H1 (cell line): ENCODE measurements around the gene PHRF1. TPM values are rescaled to one million over a fixed set of nuclear protein-coding genes. Genes with fewer than 3 reads are reported as not detected.
A peak's percentile ranks its signal among the peaks of the same experiment; 100 is the strongest.

Experiments used
- CTCF ChIA-PET: fragments of 300-600 bp; sonication (Branson Sonifier 250); formaldehyde crosslinking; loops from one replicate; lab custom pipeline; 2021; ENCODE audit not compliant: partially characterized antibody; lab: Charles Lee
- POLR2A ChIA-PET: fragments of 300-600 bp; sonication (Branson Sonifier 250); formaldehyde crosslinking; loops from one replicate; lab custom pipeline; 2021; ENCODE audit warnings: inconsistent platforms; ENCODE audit not compliant: partially characterized antibody; lab: Charles Lee
- DNase-seq, 2 experiments: peaks; one replicate each; pipeline versions ENCODE4 v3.0.0 to v3.0.0-alpha.2; 2010 to 2022; ENCODE audit warnings: low spot score in 2 of 2, low read depth in 1 of 2, mixed read lengths in 1 of 2
- FAIRE-seq: peaks from 2 replicates; lab custom pipeline; 2011; peaks lifted over from hg19 to GRCh38; lab: Jason Lieb, UNC
- H2AFZ ChIP-seq: 2 replicates; pipeline ENCODE4 v1.8.1; 2012; ENCODE audit warnings: low read length, inconsistent platforms
- H2AK5ac ChIP-seq: 2 replicates; pipeline ENCODE4 v1.6.1; 2013; ENCODE audit warnings: low read depth, low read length
- H2BK120ac ChIP-seq: replicated peaks from 2 replicates; pipeline ENCODE3; 2013; ENCODE audit warnings: low read depth, low read length, inconsistent platforms
- H2BK12ac ChIP-seq: 2 replicates; pipeline ENCODE4 v1.6.1; 2013; ENCODE audit warnings: low read depth, low read length
- H2BK15ac ChIP-seq: 2 replicates; pipeline ENCODE4 v1.6.1; 2013; ENCODE audit warnings: low read length
- H2BK20ac ChIP-seq: 2 replicates; pipeline ENCODE4 v1.6.1; 2013; ENCODE audit warnings: low read length
- H2BK5ac ChIP-seq: 2 replicates; pipeline ENCODE4 v1.6.1; 2013; ENCODE audit warnings: low read depth, low read length
- H3K14ac ChIP-seq: 2 replicates; pipeline ENCODE4 v1.6.1; 2013; ENCODE audit warnings: inconsistent platforms; ENCODE audit not compliant: insufficient read length
- H3K18ac ChIP-seq: 2 replicates; pipeline ENCODE4 v1.6.1; 2013; ENCODE audit warnings: low read length; ENCODE audit errors: extremely low read depth
- H3K23ac ChIP-seq: 2 replicates; pipeline ENCODE4 v1.6.1; 2013; ENCODE audit warnings: inconsistent platforms; ENCODE audit not compliant: insufficient read length
- H3K23me2 ChIP-seq: 2 replicates; pipeline ENCODE4 v1.6.1; 2013; ENCODE audit warnings: low read depth, low read length
- H3K27ac ChIP-seq: 2 replicates; pipeline ENCODE4 v1.6.1; 2011; ENCODE audit warnings: low read depth, low read length, inconsistent platforms
- H3K27me3 ChIP-seq, 4 experiments: replicated peaks in 1 of 4; 1 replicate in 1 of 4; 2 replicates in 3 of 4; pipeline versions ENCODE4 v1.6.1 to v1.8.1; 2011 to 2013; ENCODE audit warnings: low read length in 3 of 4, mild to moderate bottlenecking in 3 of 4, inconsistent platforms in 2 of 4, mixed read lengths in 2 of 4, moderate library complexity in 1 of 4; ENCODE audit not compliant: control insufficient read depth in 3 of 4, insufficient read depth in 3 of 4; ENCODE audit errors: extremely low read depth in 1 of 4
- H3K36me3 ChIP-seq, 4 experiments: 2 replicates each; pipeline versions ENCODE4 v1.6.1 to v1.8.1; 2011 to 2013; ENCODE audit warnings: mild to moderate bottlenecking in 4 of 4, low read length in 3 of 4, moderate library complexity in 2 of 4, control low read depth in 1 of 4, inconsistent platforms in 1 of 4; ENCODE audit not compliant: insufficient read depth in 4 of 4, control insufficient read depth in 2 of 4
- H3K4ac ChIP-seq: replicated peaks from 2 replicates; pipeline ENCODE3; 2013; ENCODE audit warnings: low read length, low read depth, mixed read lengths, inconsistent platforms; ENCODE audit not compliant: insufficient read length
- H3K4me1 ChIP-seq, 4 experiments: replicated peaks in 1 of 4; 1 replicate in 1 of 4; 2 replicates in 3 of 4; pipeline versions ENCODE4 v1.6.1 to v1.8.1; 2011 to 2013; ENCODE audit warnings: low read length in 3 of 4, inconsistent platforms in 2 of 4, mixed read lengths in 1 of 4; ENCODE audit not compliant: insufficient read depth in 4 of 4, control insufficient read depth in 3 of 4
- H3K4me2 ChIP-seq, 2 experiments: 2 replicates each; pipeline versions ENCODE4 v1.6.1 to v1.8.1; 2011 to 2013; ENCODE audit warnings: low read depth in 2 of 2, low read length in 2 of 2, control low read depth in 1 of 2, inconsistent platforms in 1 of 2, mild to moderate bottlenecking in 1 of 2; ENCODE audit not compliant: insufficient read depth in 1 of 2
- H3K4me3 ChIP-seq, 4 experiments: fragments of 200-600, 300-600 bp in 1 of 4; sonication (generic), shearing (Covaris generic), sonication (Bioruptor Twin) in 1 of 4; 2 replicates each; pipeline versions ENCODE4 v1.5.1 to v1.8.1; 2011 to 2016; ENCODE audit warnings: low read length in 4 of 4, low read depth in 3 of 4, control low read depth in 2 of 4, inconsistent platforms in 2 of 4, mild to moderate bottlenecking in 2 of 4, mixed read lengths in 1 of 4, moderate library complexity in 1 of 4; ENCODE audit not compliant: insufficient read depth in 2 of 4; ENCODE audit errors: extremely low read depth in 1 of 4
- H3K56ac ChIP-seq: replicated peaks from 2 replicates; pipeline ENCODE3; 2013; ENCODE audit warnings: low read depth, mild to moderate bottlenecking, mixed read lengths, low read length, inconsistent platforms; ENCODE audit not compliant: insufficient read length
- H3K79me1 ChIP-seq: 2 replicates; pipeline ENCODE4 v1.6.1; 2013; ENCODE audit warnings: low read depth, low read length, control low read depth
- H3K79me2 ChIP-seq, 2 experiments: 2 replicates each; pipeline versions ENCODE4 v1.6.1 to v1.8.1; 2012 to 2013; ENCODE audit warnings: low read length in 2 of 2, mild to moderate bottlenecking in 2 of 2, inconsistent platforms in 1 of 2; ENCODE audit not compliant: insufficient read depth in 2 of 2, control insufficient read depth in 1 of 2
- H3K9ac ChIP-seq, 4 experiments: replicated peaks in 1 of 4; 1 replicate in 1 of 4; 2 replicates in 3 of 4; pipeline versions ENCODE4 v1.6.1 to v1.8.1; 2011 to 2013; ENCODE audit warnings: low read depth in 3 of 4, low read length in 3 of 4, control low read depth in 2 of 4, mild to moderate bottlenecking in 2 of 4, moderate library complexity in 2 of 4, inconsistent platforms in 1 of 4; ENCODE audit errors: extremely low read depth in 1 of 4
- H3K9me3 ChIP-seq, 2 experiments: 2 replicates each; pipeline versions ENCODE4 v1.6.1 to v1.8.1; 2012 to 2013; ENCODE audit warnings: mild to moderate bottlenecking in 2 of 2, moderate library complexity in 2 of 2, control low read depth in 1 of 2, inconsistent platforms in 1 of 2, low read depth in 1 of 2, low read length in 1 of 2, mixed read lengths in 1 of 2; ENCODE audit not compliant: insufficient read depth in 2 of 2
- H4K20me1 ChIP-seq, 2 experiments: replicated peaks in 1 of 2; 2 replicates each; pipeline versions ENCODE3 to v1.8.1; 2011 to 2013; ENCODE audit warnings: inconsistent platforms in 2 of 2, low read length in 2 of 2, mild to moderate bottlenecking in 1 of 2; ENCODE audit not compliant: insufficient read depth in 2 of 2, control insufficient read depth in 1 of 2
- H4K5ac ChIP-seq: 2 replicates; pipeline ENCODE4 v1.6.1; 2013; ENCODE audit warnings: low read length, low read depth, mixed read lengths, inconsistent platforms; ENCODE audit not compliant: insufficient read length
- H4K8ac ChIP-seq: 2 replicates; pipeline ENCODE4 v1.8.0; 2013; ENCODE audit warnings: mild to moderate bottlenecking, moderate library complexity, low read length, inconsistent platforms; ENCODE audit not compliant: insufficient read depth; ENCODE audit errors: extremely low read depth
- H4K91ac ChIP-seq: replicated peaks from 2 replicates; pipeline ENCODE3; 2013; ENCODE audit warnings: low read length, mixed read lengths, inconsistent platforms; ENCODE audit not compliant: insufficient read length
- CBX5 ChIP-seq: fragments of 300-800, 300-1000 bp; sonication (generic); IDR thresholded peaks from 2 replicates; pipeline ENCODE4 v1.7.1; 2016; ENCODE audit warnings: antibody characterized with exemption, low read length, low read depth
- CHD1 ChIP-seq: IDR thresholded peaks from 2 replicates; pipeline ENCODE4 v1.6.1; 2012; ENCODE audit warnings: low read depth, low read length, improper control_type of control experiment
- FOSL1 ChIP-seq: IDR thresholded peaks from 2 replicates; pipeline ENCODE4 v1.6.1; 2011; ENCODE audit warnings: mild to moderate bottlenecking, low read depth, low read length, moderate library complexity; ENCODE audit not compliant: insufficient read depth
- GTF2F1 ChIP-seq: IDR thresholded peaks from 2 replicates; pipeline ENCODE4 v1.6.1; 2012; ENCODE audit warnings: low read depth, low read length, improper control_type of control experiment, borderline replicate concordance
- HDAC6 ChIP-seq: IDR thresholded peaks from one replicate; pipeline ENCODE4 v1.7.1; 2012; ENCODE audit warnings: low read depth, mild to moderate bottlenecking, inconsistent platforms, low read length, moderate library complexity
- JUN ChIP-seq: IDR thresholded peaks from 2 replicates; pipeline ENCODE4 v1.6.1; 2011; ENCODE audit warnings: low read depth, mild to moderate bottlenecking, improper control_type of control experiment, low read length
- MAFK ChIP-seq: IDR thresholded peaks from 2 replicates; pipeline ENCODE4 v1.6.1; 2012; ENCODE audit warnings: low read depth, mild to moderate bottlenecking, improper control_type of control experiment, low read length
- NANOG ChIP-seq: IDR thresholded peaks from 2 replicates; pipeline ENCODE4 v1.6.1; 2011; ENCODE audit warnings: low read length, low read depth, mild to moderate bottlenecking, inconsistent platforms; ENCODE audit not compliant: insufficient read depth, poor library complexity, severe bottlenecking
- PHF8 ChIP-seq: fragments of 200-600 bp; sonication (generic); conservative IDR thresholded peaks from 2 replicates; pipeline ENCODE4 v1.7.1; 2012; ENCODE audit warnings: low read depth, mild to moderate bottlenecking, inconsistent platforms, low read length, moderate library complexity
- POLR2AphosphoS5 ChIP-seq: IDR thresholded peaks from 2 replicates; pipeline ENCODE4 v1.6.1; 2011; ENCODE audit warnings: low read depth, low read length
- POU5F1 ChIP-seq: IDR thresholded peaks from 2 replicates; pipeline ENCODE4 v1.6.1; 2011; ENCODE audit warnings: low read depth, mild to moderate bottlenecking, low read length, moderate library complexity
- SP2 ChIP-seq: IDR thresholded peaks from 2 replicates; pipeline ENCODE4 v1.6.1; 2012; ENCODE audit warnings: mild to moderate bottlenecking, low read length, inconsistent platforms
- WGBS, 2 experiments: shearing (Covaris generic) in 1 of 2; methylation state at CpG; one replicate each; pipeline versions ENCODE4 v1.1.6 to v1.1.7; 2013 to 2015; ENCODE audit warnings: low lambda C conversion rate in 2 of 2, mixed read lengths in 2 of 2, inconsistent platforms in 1 of 2, low coverage in 1 of 2, missing lambda C conversion rate in 1 of 2; ENCODE audit not compliant: insufficient replicate concordance in 2 of 2, insufficient coverage in 1 of 2, insufficient read length in 1 of 2; ENCODE audit errors: extremely low coverage in 1 of 2, missing lambda C conversion rate in 1 of 2; 5-methylcytosine and 5-hydroxymethylcytosine counted together
- polyA plus RNA-seq, 7 experiments: library from polyadenylated mRNA; depleted of rRNA in 3 of 7; stranded (reverse) in 5 of 7; unstranded in 2 of 7; fragments of >200 nt in 5 of 7; fragments of 200-250 nt in 2 of 7; gene quantifications; 1 replicate in 5 of 7; 2 replicates in 1 of 7; 4 replicates in 1 of 7; pipeline versions ENCODE4 v1.2.1 to v1.2.3, GENCODE V29; 2011 to 2013; ENCODE audit warnings: missing spikeins in 2 of 7, mixed read lengths in 2 of 7
- total RNA-seq: library from RNA; stranded (reverse); fragmentation: NEBNext Ultra II Directional; extraction: Animal tissue kit (Norgen Biotek cat#: 25700); gene quantifications from 2 replicates; pipeline ENCODE4 v1.2.1, GENCODE V29; 2021

Gene PHRF1
- total and polyA plus RNA-seq, 2 of the 8 experiments (the other 6 are each of a cell fraction or from before 2014, with no cell fraction given), result 13.4 to 37.3 TPM

DNA sequence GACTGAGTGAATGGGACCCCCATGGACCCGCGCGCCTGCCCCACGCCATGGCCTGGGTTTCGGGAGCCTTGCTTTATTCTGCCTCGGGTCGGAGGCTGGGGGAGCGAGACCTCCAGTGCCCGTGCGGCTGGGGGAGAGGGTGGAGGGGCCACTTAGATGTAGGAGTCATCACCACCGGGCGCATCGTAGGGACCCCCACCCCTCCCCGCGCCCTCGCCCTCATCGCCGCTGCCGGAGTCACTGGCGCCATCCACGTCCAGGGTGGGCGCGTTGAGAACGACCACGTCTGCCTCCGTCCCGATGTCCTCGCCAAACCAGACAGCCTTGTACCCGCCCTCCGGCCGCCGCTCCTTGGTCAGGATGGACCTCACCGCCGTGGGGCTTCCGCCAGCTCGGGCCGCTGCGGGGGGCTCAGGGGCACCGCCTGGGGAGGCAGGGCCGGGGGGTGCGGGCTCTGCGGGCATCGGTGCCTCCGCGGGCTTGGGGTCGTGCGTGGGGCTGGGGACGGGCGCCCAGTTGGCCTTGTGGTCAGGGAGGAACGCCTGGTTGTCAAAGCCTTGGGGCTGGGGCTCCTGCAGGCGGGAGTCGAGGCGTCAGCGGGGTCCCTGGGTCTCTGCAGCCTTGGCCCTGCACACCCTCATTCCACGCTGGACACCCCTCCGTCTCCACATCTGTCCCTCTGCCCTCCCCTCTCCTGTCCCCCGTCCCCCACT, 41.1 kb downstream of the PHRF1 start:
- no peak overlapping the region for H2BK20ac ChIP-seq
- TF ChIP-seq POLR2AphosphoS5 (no peak), NANOG (no peak), SP2 (no peak), FOSL1 (no peak), CHD1 (no peak), PHF8 (no peak), MAFK (no peak), CBX5 (no peak), GTF2F1 (no peak), POU5F1 (no peak), JUN (no peak), HDAC6 (no peak)

More for the DNA sequence above, 41.1 kb downstream of the PHRF1 start:
- Histone ChIP-seq H2BK5ac (no peak overlapping the region), H3K14ac (no peak overlapping the region), H3K4me3 (no peak overlapping the region), H3K79me1 (peaks cover 3% of the 10 kb centered on the region), H3K27ac (no peak overlapping the region), H3K9me3 (no peaks in the 10 kb centered on the region), H4K5ac (no peak overlapping the region), H4K20me1 (peaks cover 14 to 19% of the 10 kb centered on the region in 2 experiments), H2AFZ (no peak overlapping the region), H3K36me3 (peaks cover 3 to 7% (median 5%) of the 10 kb centered on the region in 4 experiments; a peak in 5 of 8 replicates), H3K79me2 (no peaks in the 10 kb centered on the region), H2BK12ac (no peak overlapping the region), H3K9ac (no peak overlapping the region), H3K23me2 (peaks cover 3% of the 10 kb centered on the region; the same call in 1 of the 2 replicates), H4K91ac (no peak overlapping the region), H3K4me1 (peaks cover 0 to 15% (median 3%) of the 10 kb centered on the region in 4 experiments; a peak in 5 of 7 replicates), H3K27me3 (no peaks in the 10 kb centered on the region), H3K23ac (no peak overlapping the region), H2AK5ac (no peak overlapping the region), H3K4ac (no peak overlapping the region), H2BK15ac (no peak overlapping the region), H3K18ac (no peak overlapping the region), H2BK120ac (no peak overlapping the region), H4K8ac (no peak overlapping the region), H3K4me2 (no peak overlapping the region), H3K56ac (no peak overlapping the region)
- POLR2A ChIA-PET, result interaction anchor here (1.3 kb wide), 1 partner anchor 39 kb away, joined by 3 read pairs; no protein-coding TSS in a partner anchor
- WGBS, 2 experiments, result 95% methylated on average over 27 of the region's 57 CpGs; no CpG with 5 or more reads in 1 of the 2 experiments
- CTCF ChIA-PET, result no interaction called here
- FAIRE-seq (no peak), DNase-seq (peak in 1 of 2 experiments; percentile 43)
